Osteocyte (in vitro differentiated cells): ENCODE measurements around the gene CXCL1. TPM values are rescaled to one million over a fixed set of nuclear protein-coding genes. Genes with fewer than 3 reads are reported as not detected.

Experiments
- DNase-seq: peaks from one replicate; pipeline ENCODE4 v3.0.0; 2021; ENCODE audit warnings: mixed read lengths; ENCODE audit not compliant: unreplicated experiment; ENCODE audit errors: extremely low spot score
- H3K27ac Mint-ChIP-seq: one replicate; pipeline ENCODE4 v1.8.0; 2021; ENCODE audit warnings: mild to moderate bottlenecking, mixed read lengths; ENCODE audit not compliant: unreplicated experiment
- H3K27me3 Mint-ChIP-seq: one replicate; pipeline ENCODE4 v1.8.0; 2021; ENCODE audit warnings: mixed read lengths; ENCODE audit not compliant: unreplicated experiment
- H3K36me3 Mint-ChIP-seq: one replicate; pipeline ENCODE4 v1.8.0; 2021; ENCODE audit warnings: mixed read lengths; ENCODE audit not compliant: unreplicated experiment
- H3K4me1 Mint-ChIP-seq: one replicate; pipeline ENCODE4 v1.8.0; 2021; ENCODE audit warnings: mixed read lengths; ENCODE audit not compliant: unreplicated experiment
- H3K4me3 Mint-ChIP-seq: one replicate; pipeline ENCODE4 v1.8.0; 2021; ENCODE audit warnings: mild to moderate bottlenecking, moderate library complexity, mixed read lengths; ENCODE audit not compliant: unreplicated experiment
- H3K9me3 Mint-ChIP-seq: one replicate; pipeline ENCODE4 v1.8.0; 2021; ENCODE audit warnings: mixed read lengths; ENCODE audit not compliant: unreplicated experiment
- total RNA-seq: library from RNA; stranded (reverse); gene quantifications from 2 replicates; pipeline ENCODE4 v1.2.1, GENCODE V29; 2021
- TF ChIP-seq, protein P1 (sequence below): fragments of 200-600 bp; sonication (generic); IDR thresholded peaks from 2 replicates; pipeline ENCODE4 v1.5.0; 2021; ENCODE audit warnings: antibody characterized with exemption, mild to moderate bottlenecking, moderate library complexity

Gene CXCL1
- total RNA-seq, 1 donor from 2014 or later: 132 TPM

DNA sequence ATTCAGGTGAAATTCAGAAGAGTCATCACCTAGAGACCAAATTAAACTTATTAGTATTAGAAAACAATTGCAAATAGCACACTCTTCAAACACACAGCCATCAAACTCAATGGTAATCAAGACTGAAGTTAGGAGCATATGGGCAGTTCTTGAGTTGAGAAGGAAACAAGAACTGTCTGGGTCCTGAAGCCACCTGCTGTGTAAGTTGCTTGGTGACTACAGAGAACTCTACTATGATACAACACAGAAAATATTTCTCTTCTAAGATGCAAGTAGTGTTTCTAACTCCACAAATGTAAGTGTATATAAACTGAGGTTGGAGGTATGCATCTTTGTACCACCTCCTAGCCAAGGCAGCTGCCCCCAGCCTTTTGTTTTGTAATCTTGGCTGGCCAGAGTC is 16.4 kb upstream of the CXCL1 start:
- TF ChIP-seq, protein P1, sequence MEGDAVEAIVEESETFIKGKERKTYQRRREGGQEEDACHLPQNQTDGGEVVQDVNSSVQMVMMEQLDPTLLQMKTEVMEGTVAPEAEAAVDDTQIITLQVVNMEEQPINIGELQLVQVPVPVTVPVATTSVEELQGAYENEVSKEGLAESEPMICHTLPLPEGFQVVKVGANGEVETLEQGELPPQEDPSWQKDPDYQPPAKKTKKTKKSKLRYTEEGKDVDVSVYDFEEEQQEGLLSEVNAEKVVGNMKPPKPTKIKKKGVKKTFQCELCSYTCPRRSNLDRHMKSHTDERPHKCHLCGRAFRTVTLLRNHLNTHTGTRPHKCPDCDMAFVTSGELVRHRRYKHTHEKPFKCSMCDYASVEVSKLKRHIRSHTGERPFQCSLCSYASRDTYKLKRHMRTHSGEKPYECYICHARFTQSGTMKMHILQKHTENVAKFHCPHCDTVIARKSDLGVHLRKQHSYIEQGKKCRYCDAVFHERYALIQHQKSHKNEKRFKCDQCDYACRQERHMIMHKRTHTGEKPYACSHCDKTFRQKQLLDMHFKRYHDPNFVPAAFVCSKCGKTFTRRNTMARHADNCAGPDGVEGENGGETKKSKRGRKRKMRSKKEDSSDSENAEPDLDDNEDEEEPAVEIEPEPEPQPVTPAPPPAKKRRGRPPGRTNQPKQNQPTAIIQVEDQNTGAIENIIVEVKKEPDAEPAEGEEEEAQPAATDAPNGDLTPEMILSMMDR: no peak
- Mint-ChIP-seq H3K27ac (no peak overlapping the region), H3K4me3 (no peak overlapping the region), H3K9me3 (no peaks in the 10 kb centered on the region), H3K27me3 (no peaks in the 10 kb centered on the region), H3K36me3 (no peaks in the 10 kb centered on the region), H3K4me1 (peaks cover 43% of the 10 kb centered on the region)
- no peak for DNase-seq

DNA sequence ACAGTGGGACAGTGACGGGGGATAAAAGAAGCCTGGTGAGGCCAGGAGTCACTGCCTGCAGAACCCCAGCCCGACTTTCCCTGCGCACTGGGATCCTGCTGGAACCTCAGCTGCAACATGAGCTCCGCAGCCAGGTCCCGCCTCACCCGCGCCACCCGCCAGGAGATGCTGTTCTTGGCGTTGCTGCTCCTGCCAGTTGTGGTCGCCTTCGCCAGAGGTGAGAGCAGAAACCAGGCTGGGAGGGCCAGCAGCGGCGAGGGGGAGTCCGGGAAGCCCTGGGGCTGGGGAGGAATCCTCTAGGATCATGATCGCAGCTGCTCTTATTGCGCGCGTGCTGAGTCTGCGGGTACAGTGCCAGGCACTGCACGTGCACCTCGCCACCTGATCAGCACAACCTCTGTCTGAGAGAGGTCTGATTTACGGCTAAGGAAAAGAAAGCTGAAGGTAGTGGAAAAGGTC is 15.9 kb upstream of the CXCL1 start, which contains the start of gene PF4V1:
Gene PF4V1 (plus strand): TSS at position 51 of the 459 bp plus-strand sequence. CDS start 67 bp downstream, at position 118.
- TF ChIP-seq, protein P1: no peak
- Mint-ChIP-seq H3K4me3 (no peak within 1 kb of the TSS), H3K36me3 (no peaks in the 10 kb centered on the region), H3K4me1 (peaks cover 43% of the 10 kb centered on the region), H3K27ac (no peak within 1 kb of the TSS), H3K9me3 (no peaks in the 10 kb centered on the region), H3K27me3 (no peaks in the 10 kb centered on the region)
- DNase-seq: no peak

GRCh38 chr4:73853718-73854473 is 15.3 kb upstream of the CXCL1 start:
- peaks cover 44% of the 10 kb centered on the region for H3K4me1 Mint-ChIP-seq
- no peaks in the 10 kb centered on the region for H3K36me3 Mint-ChIP-seq
- H3K4me3 Mint-ChIP-seq: no peak overlapping the region
- no peak for DNase-seq
- TF ChIP-seq, protein P1: no peak
- no peaks in the 10 kb centered on the region for H3K27me3 Mint-ChIP-seq
- no peaks in the 10 kb centered on the region for H3K9me3 Mint-ChIP-seq
- no peak overlapping the region for H3K27ac Mint-ChIP-seq

GRCh38 chr4:73855406-73855805 is 13.8 kb upstream of the CXCL1 start:
- peak overlapping the region; percentile 94 for H3K27ac Mint-ChIP-seq
- no peaks in the 10 kb centered on the region for H3K36me3 Mint-ChIP-seq
- TF ChIP-seq, protein P1: no peak
- H3K4me3 Mint-ChIP-seq: no peak overlapping the region
- peaks cover 51% of the 10 kb centered on the region for H3K4me1 Mint-ChIP-seq
- H3K9me3 Mint-ChIP-seq: no peaks in the 10 kb centered on the region
- no peaks in the 10 kb centered on the region for H3K27me3 Mint-ChIP-seq
- no peak for DNase-seq

DNA sequence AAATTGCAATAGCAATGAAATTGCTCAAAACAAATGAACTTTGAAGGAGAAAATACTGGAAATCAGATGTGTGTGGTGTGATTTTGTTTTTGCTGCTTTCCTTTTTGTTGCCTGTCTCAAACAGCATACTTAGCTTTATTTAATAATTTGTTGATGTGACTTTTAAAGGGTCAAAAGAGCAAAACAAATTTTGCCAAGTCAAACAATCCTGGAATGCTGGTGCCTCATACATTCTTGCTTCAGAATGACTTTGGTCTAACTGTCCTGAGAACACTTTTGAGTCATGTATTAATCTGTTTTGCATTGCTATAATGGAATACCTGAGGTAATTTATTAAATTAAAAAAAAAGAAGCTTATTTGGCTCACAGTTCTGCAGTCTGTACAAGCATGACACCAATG is 12.7 kb upstream of the CXCL1 start:
- Mint-ChIP-seq H3K4me1 (peaks cover 58% of the 10 kb centered on the region), H3K36me3 (no peaks in the 10 kb centered on the region), H3K27ac (peak overlapping the region; percentile 94), H3K9me3 (no peaks in the 10 kb centered on the region), H3K27me3 (no peaks in the 10 kb centered on the region), H3K4me3 (no peak overlapping the region)
- no peak for DNase-seq
- TF ChIP-seq, protein P1: no peak
